HG03159 (cell line): ENCODE measurements around the gene RPS24.
A peak's percentile ranks its signal among the peaks of the same experiment; 100 is the strongest.

Experiments
- ATAC-seq: cut with Tn5 transposase; IDR thresholded peaks from one replicate; pipeline ENCODE4 v1.9.1; 2021; ENCODE audit warnings: mild to moderate bottlenecking, moderate library complexity; ENCODE audit not compliant: unreplicated experiment

Gene RPS24

GRCh38 chr10:78025685-78026364 lies 7.8 kb upstream of the RPS24 start:
- ATAC-seq: no peak

DNA sequence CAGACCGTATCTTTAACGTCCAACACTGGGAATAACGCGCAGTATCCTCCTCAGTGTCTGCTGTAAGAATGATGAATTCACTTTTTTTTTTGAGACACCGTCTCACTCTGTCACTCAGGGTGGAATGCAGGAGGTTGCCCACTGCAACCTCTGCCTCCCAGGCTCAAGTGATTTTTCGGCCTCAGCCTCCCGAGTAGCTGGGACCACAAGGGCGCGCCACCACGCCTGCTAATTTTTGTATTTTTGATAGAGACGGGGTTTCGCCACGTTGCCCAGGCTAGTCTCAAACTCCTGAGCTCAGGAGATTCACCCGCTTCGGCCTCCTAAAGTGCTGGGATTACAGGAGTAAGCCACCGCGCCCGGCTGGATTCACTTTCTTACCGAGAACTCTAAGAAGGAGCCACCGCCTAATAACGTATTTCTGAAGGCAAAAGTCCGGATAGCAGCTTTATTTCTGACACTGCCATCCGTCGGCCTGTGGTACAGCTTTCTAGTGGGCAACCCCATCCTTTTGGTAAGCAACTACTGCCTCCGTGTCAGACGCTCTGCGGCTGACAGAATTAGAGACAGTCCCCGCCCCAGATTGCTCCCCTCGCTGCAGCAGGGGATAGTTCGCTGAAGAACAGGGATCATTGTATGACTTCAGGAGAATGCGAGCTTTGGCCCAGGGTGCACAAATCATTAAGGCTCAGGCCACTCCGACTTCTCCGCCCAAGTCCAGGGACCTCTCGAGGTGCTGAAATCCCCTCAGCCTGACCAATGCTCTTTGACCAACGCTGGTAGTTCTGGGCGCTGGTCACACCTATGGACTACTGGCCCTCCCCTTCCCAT lies 5.0 kb upstream of the RPS24 start:
- peak; percentile 3 for ATAC-seq

DNA sequence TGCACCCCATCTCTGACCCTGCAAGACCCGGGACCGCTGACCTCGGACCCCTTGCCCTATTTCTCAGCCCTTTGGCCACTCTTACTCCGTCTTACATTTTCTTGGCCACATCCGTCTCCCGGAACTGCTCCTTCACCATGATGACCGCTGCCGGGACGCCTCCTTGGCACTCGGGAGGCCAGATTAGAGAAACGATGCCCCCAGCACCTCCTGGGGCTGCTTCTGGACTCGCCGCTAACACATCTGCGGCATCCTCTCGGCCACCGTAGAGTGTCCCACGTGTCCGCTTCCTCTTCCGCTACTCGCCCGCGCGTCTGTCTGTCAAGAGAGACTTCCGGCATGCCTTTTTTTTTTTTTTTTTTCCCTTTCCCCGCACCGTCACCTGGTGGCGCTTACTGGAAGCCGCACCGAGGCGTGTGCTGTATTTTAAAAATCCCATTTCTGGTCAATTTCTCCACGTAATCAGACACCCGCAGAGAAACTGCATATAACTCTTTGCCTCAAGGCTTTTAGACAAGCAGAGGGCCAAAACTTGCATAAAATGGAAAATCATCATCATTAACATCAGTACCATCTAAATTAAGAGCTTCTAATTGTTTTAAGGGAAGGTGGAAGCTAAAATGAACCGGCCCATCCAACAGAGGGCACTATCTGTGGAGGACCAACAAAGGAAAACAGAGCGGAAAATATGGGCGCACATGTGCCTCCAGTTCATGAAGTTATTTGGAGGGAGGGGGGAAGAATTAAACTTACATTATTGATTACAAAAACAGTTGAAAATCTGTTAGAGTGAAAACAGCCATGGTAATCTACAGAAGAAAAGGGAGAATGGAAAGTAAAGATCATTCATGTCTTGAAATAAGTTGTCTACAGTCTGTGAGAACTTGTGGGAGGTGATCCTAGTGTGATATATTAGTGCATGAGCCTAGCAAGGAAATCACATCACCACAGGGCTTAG lies 4.1 kb upstream of the RPS24 start, which contains the start of gene POLR3A:
TSS of gene POLR3A (minus strand) at position 247 of the 958 bp plus-strand sequence. CDS start at position 139, 108 bp downstream.
- peak; percentile 49 for ATAC-seq

DNA sequence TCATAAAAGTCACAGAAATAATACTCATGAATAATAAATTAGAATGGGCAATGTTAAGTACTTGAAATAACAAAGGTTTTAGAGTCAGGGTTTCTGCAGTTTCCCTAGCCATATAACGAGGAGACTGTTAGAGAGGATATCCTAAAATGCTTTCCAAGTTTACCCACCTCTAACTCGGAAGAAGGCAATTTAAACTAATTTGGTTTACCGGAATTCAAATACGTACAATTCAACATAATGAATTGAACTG lies 351 bp upstream of the RPS24 start:
- peak; percentile 0 for ATAC-seq

DNA sequence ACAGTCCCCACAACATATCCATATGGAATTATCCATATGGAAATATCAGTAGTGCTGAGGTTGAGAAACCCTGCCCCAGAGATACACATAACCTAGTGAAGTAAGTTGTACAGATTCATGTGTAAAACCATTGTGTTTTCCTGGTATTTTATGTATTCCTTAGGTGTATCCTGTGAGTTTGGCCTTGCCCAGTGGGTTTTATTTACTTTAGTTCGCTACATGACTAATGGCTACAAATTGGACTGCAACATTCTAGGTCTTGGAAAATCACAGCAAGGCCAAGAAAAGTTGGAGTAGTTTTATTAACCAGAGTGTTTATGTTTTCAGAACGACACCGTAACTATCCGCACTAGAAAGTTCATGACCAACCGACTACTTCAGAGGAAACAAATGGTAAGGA lies 1.4 kb downstream of the RPS24 start:
- ATAC-seq: no peak

DNA sequence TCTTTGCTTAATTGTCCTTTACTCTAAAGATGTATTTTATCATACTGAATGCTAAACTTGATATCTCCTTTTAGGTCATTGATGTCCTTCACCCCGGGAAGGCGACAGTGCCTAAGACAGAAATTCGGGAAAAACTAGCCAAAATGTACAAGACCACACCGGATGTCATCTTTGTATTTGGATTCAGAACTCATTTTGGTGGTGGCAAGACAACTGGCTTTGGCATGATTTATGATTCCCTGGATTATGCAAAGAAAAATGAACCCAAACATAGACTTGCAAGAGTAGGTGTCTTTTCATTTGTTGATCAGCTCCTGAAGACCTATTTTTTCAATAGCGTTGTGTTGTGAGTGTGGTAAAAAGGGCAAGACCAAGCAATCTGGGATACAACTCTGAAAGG lies 1.8 kb downstream of the RPS24 start:
- no peak for ATAC-seq

DNA sequence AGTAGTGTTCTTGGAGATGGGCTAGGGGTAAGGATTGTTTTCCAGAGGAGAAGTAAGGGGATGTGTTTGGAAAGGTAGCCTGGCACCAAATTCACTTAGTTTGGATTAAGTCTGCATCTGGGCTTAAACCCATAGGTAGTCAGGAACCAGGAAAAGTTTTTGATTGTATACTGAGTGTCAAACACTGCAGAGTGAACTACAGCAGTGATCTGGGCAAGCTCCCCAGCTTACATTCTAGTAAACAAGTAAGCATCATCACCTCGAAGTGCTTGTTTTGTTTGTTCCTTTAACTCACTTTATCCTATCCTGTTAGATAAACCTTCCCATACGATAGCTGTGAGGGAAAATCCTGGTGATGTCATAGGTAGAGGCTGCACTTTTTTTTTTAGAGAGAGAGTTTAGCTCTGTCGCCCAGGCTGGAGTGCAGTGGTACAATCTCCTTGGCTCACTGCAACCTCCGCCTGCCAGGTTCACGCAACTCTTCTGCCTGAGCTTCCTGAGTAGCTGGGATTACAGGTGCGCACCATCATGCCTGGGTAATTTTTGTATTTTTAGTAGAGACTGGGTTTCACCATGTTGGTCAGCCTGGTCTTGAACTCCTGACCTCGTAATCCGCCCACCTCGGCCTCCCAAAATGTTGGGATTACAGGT lies 2.4 kb downstream of the RPS24 start:
- no peak for ATAC-seq

- ATAC-seq: no peak
Measured at GRCh38 chr10:78038105-78038504, 4.4 kb downstream of the RPS24 start.

- ATAC-seq: no peak
Measured at GRCh38 chr10:78038791-78039547, 5.3 kb downstream of the RPS24 start.

DNA sequence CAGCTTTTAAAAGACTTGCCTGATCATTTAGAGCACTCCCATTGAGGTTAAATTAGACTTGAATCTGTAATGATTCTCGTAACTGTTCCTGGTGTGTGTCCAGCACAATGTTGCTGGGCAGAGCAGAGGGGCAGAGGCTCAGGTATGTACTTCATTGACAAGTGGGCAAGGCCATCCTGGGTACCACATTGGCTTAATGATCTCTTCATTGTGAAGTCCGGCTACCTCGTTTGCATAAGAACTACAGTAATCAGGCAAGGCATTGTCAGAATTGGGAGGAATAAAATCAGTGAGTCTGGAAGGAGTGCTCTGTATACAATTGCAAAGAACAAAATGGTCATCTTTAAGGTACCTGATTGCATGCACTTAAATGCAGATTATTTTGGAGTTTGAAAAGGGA lies 6.1 kb downstream of the RPS24 start:
- ATAC-seq: no peak

DNA sequence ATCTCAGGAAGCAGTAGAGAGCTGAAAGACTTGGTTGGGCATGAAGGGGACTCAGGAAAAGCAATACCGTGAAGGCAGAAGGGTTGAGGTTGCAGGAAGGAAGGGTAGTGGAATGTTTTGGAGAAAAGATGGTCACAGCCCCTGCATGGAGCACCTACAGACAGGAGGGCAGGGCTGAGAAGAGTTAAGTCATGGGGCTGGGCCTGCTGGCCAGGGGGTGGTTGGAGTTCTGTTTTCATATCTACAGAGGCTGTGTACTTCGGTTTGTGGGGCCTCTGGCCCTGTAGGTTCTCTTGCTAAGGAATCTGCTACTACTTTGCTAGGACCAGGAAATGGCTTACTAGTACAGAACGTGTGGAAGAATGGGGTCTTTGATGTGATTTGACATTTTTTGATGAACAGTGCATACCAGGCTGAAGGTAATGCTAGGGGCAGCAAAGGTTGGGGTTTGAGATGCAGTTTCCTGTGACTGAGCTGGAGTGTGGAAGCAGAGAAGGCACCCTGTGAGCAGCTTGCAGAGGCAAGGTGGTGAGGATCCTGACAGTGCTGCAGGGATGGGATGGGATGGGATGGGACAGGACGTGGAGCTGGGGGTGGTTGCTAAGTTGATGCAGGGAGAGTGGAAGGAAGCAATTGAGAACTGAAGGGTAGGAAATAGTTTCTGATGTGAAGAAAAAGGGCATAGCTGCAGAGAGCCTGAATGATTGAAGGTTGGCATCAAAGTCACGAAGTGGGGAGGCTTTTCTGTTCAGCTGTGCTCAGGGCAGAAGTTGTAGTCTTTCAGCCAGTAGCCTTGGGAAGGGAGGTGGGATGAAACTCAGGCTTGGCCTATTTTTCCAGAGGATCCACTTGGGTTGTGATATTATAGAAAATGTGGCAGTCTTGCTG lies 7.8 kb downstream of the RPS24 start:
- ATAC-seq: no peak

GRCh38 chr10:78042058-78042751 lies 8.5 kb downstream of the RPS24 start:
- ATAC-seq: no peak

- ATAC-seq: no peak
Measured at GRCh38 chr10:78042752-78043104, 9.1 kb downstream of the RPS24 start.

- ATAC-seq: no peak
Measured at GRCh38 chr10:78044179-78044578, 10.5 kb downstream of the RPS24 start.

- no peak for ATAC-seq
Measured at GRCh38 chr10:78044699-78045098, 11.0 kb downstream of the RPS24 start.

DNA sequence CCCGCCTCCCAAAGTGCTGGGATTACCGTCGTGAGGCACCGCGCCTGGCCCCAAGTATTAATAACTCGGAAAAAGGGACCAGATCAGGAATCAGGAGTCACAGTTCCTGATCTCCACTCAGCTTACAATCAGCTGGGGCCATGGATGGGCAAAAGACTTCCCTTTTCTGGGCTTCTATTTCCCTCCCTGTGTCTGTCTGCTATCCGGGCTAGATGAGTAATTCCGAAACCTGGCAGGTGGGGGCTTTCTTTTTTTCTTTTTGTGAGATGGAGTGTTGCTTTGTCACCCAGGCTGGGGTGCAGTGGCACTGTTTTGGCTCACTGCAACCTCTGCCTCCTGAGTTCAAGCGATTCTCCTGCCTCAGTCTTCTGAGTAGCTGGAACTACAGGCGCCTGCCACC lies 11.6 kb downstream of the RPS24 start:
- peak; percentile 58 for ATAC-seq

GRCh38 chr10:78045856-78046255 lies 12.2 kb downstream of the RPS24 start:
- ATAC-seq: no peak

- ATAC-seq: no peak
Measured at GRCh38 chr10:78046711-78047269, 13.1 kb downstream of the RPS24 start.
